ENCODE data around the gene ARHGAP22.
A peak's percentile ranks its signal among the peaks of the same experiment; 100 is the strongest.

ARHGAP22 gene

GRCh38 chr10:48525113-48525512, 79.8 kb downstream of the ARHGAP22 start:
- no peak for TF ChIP-seq CTCF (conservative IDR thresholded peaks at IDR 0.05; ENCODE audit: low read depth, low read length)
- no peak overlapping the region for H3K4me3 ChIP-seq (ENCODE audit: low read length)
- DNase-seq (ENCODE audit: low read depth): no peak

GRCh38 chr10:48523820-48524758, 80.8 kb downstream of the ARHGAP22 start:
- TF ChIP-seq CTCF (conservative IDR thresholded peaks at IDR 0.05; ENCODE audit: low read depth, low read length): peak; percentile 56
- DNase-seq (ENCODE audit: low read depth): no peak
- H3K4me3 ChIP-seq (ENCODE audit: low read length): peak overlapping the region; percentile 58

GRCh38 chr10:48523212-48523819, 81.6 kb downstream of the ARHGAP22 start:
- peak; percentile 58 for DNase-seq (ENCODE audit: low read depth)
- TF ChIP-seq CTCF (conservative IDR thresholded peaks at IDR 0.05; ENCODE audit: low read depth, low read length): no peak
- peak overlapping the region; percentile 58 for H3K4me3 ChIP-seq (ENCODE audit: low read length)

GRCh38 chr10:48522011-48522765, 82.7 kb downstream of the ARHGAP22 start:
- peak overlapping the region; percentile 12 for H3K4me3 ChIP-seq (ENCODE audit: low read length)
- TF ChIP-seq CTCF (conservative IDR thresholded peaks at IDR 0.05; ENCODE audit: low read depth, low read length): no peak
- DNase-seq (ENCODE audit: low read depth): no peak

GRCh38 chr10:48520594-48520993, 84.3 kb downstream of the ARHGAP22 start:
- no peak for DNase-seq (ENCODE audit: low read depth)
- no peak for TF ChIP-seq CTCF (conservative IDR thresholded peaks at IDR 0.05; ENCODE audit: low read depth, low read length)
- H3K4me3 ChIP-seq (ENCODE audit: low read length): no peak overlapping the region

- DNase-seq (ENCODE audit: low read depth): no peak
- H3K4me3 ChIP-seq (ENCODE audit: low read length): no peak overlapping the region
- TF ChIP-seq CTCF (conservative IDR thresholded peaks at IDR 0.05; ENCODE audit: low read depth, low read length): no peak
These were observed 84.7 kb downstream of the ARHGAP22 start for GRCh38 chr10:48520184-48520506.
